ENCODE data around the gene SNAPC1.

SNAPC1 gene

GRCh38 chr14:61837336-61838229 lies 75.4 kb downstream of the SNAPC1 start (continued):
- TF ChIP-seq PRDM10 (tag by site-specific recombination; IDR thresholded peaks at IDR 0.05), result no peak
- no peak for TF ChIP-seq ZNF335 (tag by site-specific recombination; conservative IDR thresholded peaks at IDR 0.05)
- no peak for TF ChIP-seq PATZ1 (tag by site-specific recombination; IDR thresholded peaks at IDR 0.05)
- no peak for TF ChIP-seq ZNF266 (tag by site-specific recombination; IDR thresholded peaks at IDR 0.05; ENCODE audit: low read depth)
- peak; percentile 90 for TF ChIP-seq ZNF654 (tag by site-specific recombination; IDR thresholded peaks at IDR 0.05; ENCODE audit: low read depth)
- no peak for TF ChIP-seq PRDM2 (tag by site-specific recombination; IDR thresholded peaks at IDR 0.05; ENCODE audit: borderline replicate concordance)
- no peak for TF ChIP-seq ZNF747 (tag by site-specific recombination; IDR thresholded peaks at IDR 0.05)
- TF ChIP-seq ZNF513 (tag by site-specific recombination; IDR thresholded peaks at IDR 0.05), result no peak
- no peak for TF ChIP-seq OVOL3 (tag by site-specific recombination; IDR thresholded peaks at IDR 0.05)
- TF ChIP-seq ZNF221 (tag by site-specific recombination; IDR thresholded peaks at IDR 0.05; ENCODE audit: borderline replicate concordance), result no peak
- no peak for TF ChIP-seq ZNF223 (tag by site-specific recombination; IDR thresholded peaks at IDR 0.05)
- no peak for TF ChIP-seq ZBTB1 (tag by site-specific recombination; IDR thresholded peaks at IDR 0.05)
- TF ChIP-seq PRDM6 (tag by site-specific recombination; IDR thresholded peaks at IDR 0.05), result no peak
- no peak for TF ChIP-seq ZNF202 (tag by site-specific recombination; IDR thresholded peaks at IDR 0.05; ENCODE audit: borderline replicate concordance)
- no peak for TF ChIP-seq ZNF18 (tag by site-specific recombination; IDR thresholded peaks at IDR 0.05)
- no peak for TF ChIP-seq ZNF169 (tag by site-specific recombination; IDR thresholded peaks at IDR 0.05)
- TF ChIP-seq ZNF521 (tag by site-specific recombination; IDR thresholded peaks at IDR 0.05), result no peak
- TF ChIP-seq ZNF148 (tag by site-specific recombination; IDR thresholded peaks at IDR 0.05; ENCODE audit: borderline replicate concordance), result no peak

Measured in HEK293 (cell line).